Body of pancreas (tissue), 4 donors: ENCODE measurements around the gene DMD. TPM values are rescaled to one million over a fixed set of nuclear protein-coding genes. Genes with fewer than 3 reads are reported as not detected.

Experiments used
- ATAC-seq: fragments of 150-250 bp; one replicate; pipeline ENCODE4 v1.9.1; 2016
- DNase-seq, 4 donors: peaks; one replicate each; pipeline ENCODE4 v3.0.0-alpha.2; 2019
- H3K27ac ChIP-seq, 4 donors: fragments of 200-600 bp; sonication (generic); 1 replicate in 3 of 4; 2 replicates in 1 of 4; pipeline versions ENCODE4 v1.5.1 to v1.6.1; 2016 to 2019; ENCODE audit warnings: mild to moderate bottlenecking in 1 of 4, mixed read lengths in 1 of 4, moderate library complexity in 1 of 4
- H3K27me3 ChIP-seq, 2 donors: fragments of 200-600 bp; sonication (generic); one replicate each; pipeline ENCODE4 v1.6.0; 2016; ENCODE audit warnings: mild to moderate bottlenecking in 1 of 2
- H3K36me3 ChIP-seq, 2 donors: fragments of 200-600 bp; sonication (generic); replicated peaks in 1 of 2; 2 replicates each; pipeline ENCODE4 v1.5.1; 2016; ENCODE audit warnings: low read depth in 2 of 2; ENCODE audit not compliant: insufficient read depth in 1 of 2
- H3K4me1 ChIP-seq: fragments of 200-600 bp; sonication (generic); one replicate; pipeline ENCODE4 v1.6.0; 2016
- H3K4me3 ChIP-seq, 2 donors: fragments of 200-600 bp; sonication (generic); 1 replicate in 1 of 2; 2 replicates in 1 of 2; pipeline ENCODE4 v1.5.1; 2016 to 2019
- H3K9me3 ChIP-seq, 3 donors: fragments of 200-600 bp; sonication (generic); 1 replicate in 2 of 3; 2 replicates in 1 of 3; pipeline ENCODE4 v1.5.1; 2016
- POLR2A ChIP-seq, 3 donors: fragments of 450-650 bp; IDR thresholded peaks; one replicate each; pipeline ENCODE4 v1.6.1; 2016; ENCODE audit warnings: antibody characterized with exemption in 3 of 3, mild to moderate bottlenecking in 2 of 3
- WGBS, 2 donors: methylation state at CpG; one replicate each; pipeline ENCODE4 v1.1.5; 2017; 5-methylcytosine and 5-hydroxymethylcytosine counted together
- intact Hi-C: fragments of 100-400 bp; cut with DNase I; formaldehyde crosslinking; loops from one replicate; pipeline ENCODE4 v1.15.1; 2023
- total RNA-seq, 2 donors: library from RNA; depleted of rRNA; stranded (reverse); fragments of >200 nt; gene quantifications; one replicate each; pipeline ENCODE4 v1.1.0, GENCODE V29; 2016
- TF ChIP-seq, protein P1 (sequence below), 7 experiments: fragments of 450-650 bp in 4 of 7; fragments of 200-600 bp in 3 of 7; sonication (generic) in 3 of 7; IDR thresholded peaks; one replicate each; pipeline ENCODE4 v1.5.1; 2016 to 2019; ENCODE audit warnings: antibody characterized with exemption in 7 of 7

DMD gene
- total RNA-seq, 2 donors from 2014 or later = 28.5 to 38.6 TPM

DNA sequence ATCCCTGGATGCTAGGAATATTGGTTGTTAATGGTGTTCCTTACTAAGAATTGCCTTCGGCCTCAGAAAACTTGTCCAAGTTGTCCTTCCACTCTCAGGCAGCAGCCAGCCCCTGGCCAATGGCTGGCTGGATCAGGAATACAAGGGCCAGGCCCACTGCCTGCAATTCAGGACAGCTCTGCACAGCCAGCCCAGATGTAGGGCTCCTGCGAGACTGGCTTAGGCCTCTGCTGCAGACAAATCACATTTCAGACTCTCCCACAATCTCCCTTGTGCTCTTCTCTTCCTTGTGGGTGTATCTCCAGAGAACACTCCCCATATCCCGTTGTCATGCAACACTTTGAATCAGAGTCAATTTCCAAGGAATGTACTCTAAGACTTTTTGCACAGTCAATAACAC is 1391.9 kb downstream of the DMD start:
- Histone ChIP-seq H3K9me3 (no peaks in the 10 kb centered on the region), H3K27ac (no peak overlapping the region), H3K27me3 (no peaks in the 10 kb centered on the region), H3K36me3 (no peaks in the 10 kb centered on the region), H3K4me1 (no peaks in the 10 kb centered on the region), H3K4me3 (no peak overlapping the region)
- WGBS, 2 donors = 72 to 73% methylated on average over 2 to 3 of the region's 3 CpGs
- no peak for DNase-seq
- intact Hi-C loops = no loop called here
- TF ChIP-seq, protein P1, sequence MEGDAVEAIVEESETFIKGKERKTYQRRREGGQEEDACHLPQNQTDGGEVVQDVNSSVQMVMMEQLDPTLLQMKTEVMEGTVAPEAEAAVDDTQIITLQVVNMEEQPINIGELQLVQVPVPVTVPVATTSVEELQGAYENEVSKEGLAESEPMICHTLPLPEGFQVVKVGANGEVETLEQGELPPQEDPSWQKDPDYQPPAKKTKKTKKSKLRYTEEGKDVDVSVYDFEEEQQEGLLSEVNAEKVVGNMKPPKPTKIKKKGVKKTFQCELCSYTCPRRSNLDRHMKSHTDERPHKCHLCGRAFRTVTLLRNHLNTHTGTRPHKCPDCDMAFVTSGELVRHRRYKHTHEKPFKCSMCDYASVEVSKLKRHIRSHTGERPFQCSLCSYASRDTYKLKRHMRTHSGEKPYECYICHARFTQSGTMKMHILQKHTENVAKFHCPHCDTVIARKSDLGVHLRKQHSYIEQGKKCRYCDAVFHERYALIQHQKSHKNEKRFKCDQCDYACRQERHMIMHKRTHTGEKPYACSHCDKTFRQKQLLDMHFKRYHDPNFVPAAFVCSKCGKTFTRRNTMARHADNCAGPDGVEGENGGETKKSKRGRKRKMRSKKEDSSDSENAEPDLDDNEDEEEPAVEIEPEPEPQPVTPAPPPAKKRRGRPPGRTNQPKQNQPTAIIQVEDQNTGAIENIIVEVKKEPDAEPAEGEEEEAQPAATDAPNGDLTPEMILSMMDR (IDR thresholded peaks at IDR 0.05) = no peak
- no peak for TF ChIP-seq POLR2A (IDR thresholded peaks at IDR 0.05)
- no peak for ATAC-seq

DNA sequence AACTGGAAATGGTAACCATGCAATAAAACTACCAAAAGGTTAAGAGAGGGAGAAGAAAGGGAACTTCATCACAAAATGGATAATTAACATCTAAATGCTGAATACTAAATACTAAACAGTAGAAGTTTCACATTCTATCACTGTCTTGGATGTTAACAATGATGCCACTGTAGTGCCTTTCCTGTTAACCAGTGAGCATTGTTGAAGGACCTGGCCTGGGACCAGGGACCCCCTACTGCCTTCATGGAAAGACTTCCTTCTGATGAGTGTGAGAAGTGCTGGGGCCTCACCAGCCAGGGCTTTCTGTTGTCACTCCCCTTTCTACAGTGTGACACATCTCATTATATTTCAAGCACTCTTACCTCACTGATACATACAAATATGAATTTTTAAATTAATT is 1400.2 kb downstream of the DMD start:
- H3K36me3 ChIP-seq = no peaks in the 10 kb centered on the region
- TF ChIP-seq, protein P1 (IDR thresholded peaks at IDR 0.05) = no peak
- no peak for TF ChIP-seq POLR2A (IDR thresholded peaks at IDR 0.05)
- no peak overlapping the region for H3K27ac ChIP-seq
- no peaks in the 10 kb centered on the region for H3K9me3 ChIP-seq
- ATAC-seq (no peak), DNase-seq (no peak)
- H3K4me3 ChIP-seq = no peak overlapping the region
- H3K27me3 ChIP-seq = no peaks in the 10 kb centered on the region
- H3K4me1 ChIP-seq = no peaks in the 10 kb centered on the region
- intact Hi-C loops = no loop called here

DNA sequence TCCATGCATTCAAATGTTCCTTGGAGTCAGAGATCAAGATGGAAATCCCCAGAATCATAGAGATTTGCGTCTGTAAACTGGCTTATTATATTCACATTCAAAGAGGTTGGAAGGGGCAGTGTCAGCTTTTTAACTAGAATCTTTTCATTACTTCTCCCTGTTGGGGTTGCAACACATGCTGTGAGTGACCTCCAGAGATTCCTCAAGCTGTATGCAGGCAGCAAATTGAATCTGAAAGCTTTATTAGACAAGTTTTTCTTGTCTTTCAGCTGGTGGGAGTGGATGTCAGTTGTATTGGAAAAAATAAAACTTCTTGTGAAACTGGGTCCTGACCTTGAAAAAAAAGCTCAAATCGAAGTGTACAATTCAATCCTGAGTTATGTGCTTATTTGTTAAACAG is 1403.0 kb downstream of the DMD start:
- no peak for DNase-seq
- WGBS, 2 donors = 28 to 37% methylated on average over 2 of the region's 2 CpGs
- intact Hi-C loops = no loop called here

DNA sequence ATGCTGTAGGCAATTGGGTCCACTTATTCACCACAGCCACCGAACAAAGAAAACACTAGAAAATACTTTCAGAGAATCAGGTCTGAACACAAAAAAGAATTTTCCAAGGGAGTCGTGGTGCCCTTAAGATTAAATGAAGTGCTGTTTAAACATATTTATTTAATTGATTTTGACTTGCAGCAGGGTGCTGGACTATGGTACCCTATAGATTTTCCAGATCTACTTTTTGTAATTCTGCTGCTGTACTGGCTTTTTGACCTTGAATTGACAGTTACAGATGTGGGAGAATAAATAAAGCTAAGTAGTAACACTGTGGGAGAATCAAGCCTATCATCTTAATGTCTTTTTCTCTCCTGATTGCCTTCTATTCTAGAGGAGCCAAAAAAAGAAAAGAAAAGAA is 1404.2 kb downstream of the DMD start:
- H3K27ac ChIP-seq = no peak overlapping the region
- DNase-seq (no peak), ATAC-seq (no peak)
- H3K36me3 ChIP-seq = no peaks in the 10 kb centered on the region
- intact Hi-C loops = no loop called here
- no peaks in the 10 kb centered on the region for H3K9me3 ChIP-seq
- H3K4me3 ChIP-seq = no peak overlapping the region
- WGBS, 2 donors = 13 to 33% methylated on average over 2 of the region's 2 CpGs
- H3K27me3 ChIP-seq = no peaks in the 10 kb centered on the region
- H3K4me1 ChIP-seq = no peaks in the 10 kb centered on the region
- no peak for TF ChIP-seq POLR2A (IDR thresholded peaks at IDR 0.05)
- TF ChIP-seq, protein P1 (IDR thresholded peaks at IDR 0.05) = no peak

More for the DNA sequence above, 1403.0 kb downstream of the DMD start:
- Histone ChIP-seq H3K27me3 (no peaks in the 10 kb centered on the region), H3K27ac (no peak overlapping the region), H3K4me3 (no peak overlapping the region), H3K4me1 (no peaks in the 10 kb centered on the region), H3K9me3 (no peaks in the 10 kb centered on the region), H3K36me3 (no peaks in the 10 kb centered on the region)
- TF ChIP-seq POLR2A (IDR thresholded peaks at IDR 0.05) = no peak
- TF ChIP-seq, protein P1 (IDR thresholded peaks at IDR 0.05) = no peak
- no peak for ATAC-seq

DNA sequence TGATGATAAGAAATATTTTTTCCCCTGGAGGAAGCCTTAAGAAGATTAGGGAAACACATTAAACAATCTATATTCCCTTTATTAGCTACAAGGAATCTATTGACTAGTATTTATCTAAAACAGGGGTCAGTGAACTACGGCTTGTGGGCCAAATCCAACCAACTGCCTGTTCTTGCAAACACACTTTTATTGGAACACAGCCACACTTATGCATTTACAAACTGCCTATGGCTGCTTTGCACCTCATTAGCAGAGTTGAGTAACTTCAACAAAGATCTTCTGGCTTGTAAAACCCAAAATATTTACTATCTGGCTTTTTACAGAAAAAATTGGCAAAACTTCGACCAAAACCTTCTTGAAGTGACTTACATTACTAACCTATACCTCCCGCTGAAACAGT is 1405.6 kb downstream of the DMD start:
- Histone ChIP-seq H3K27ac (no peak overlapping the region), H3K27me3 (no peaks in the 10 kb centered on the region), H3K36me3 (no peaks in the 10 kb centered on the region), H3K4me1 (no peaks in the 10 kb centered on the region), H3K4me3 (no peak overlapping the region), H3K9me3 (no peaks in the 10 kb centered on the region)
- TF ChIP-seq, protein P1 (IDR thresholded peaks at IDR 0.05) = no peak
- TF ChIP-seq POLR2A (IDR thresholded peaks at IDR 0.05) = no peak
- intact Hi-C loops = no loop called here
- WGBS, 2 donors = 64 to 75% methylated on average over 3 of the region's 3 CpGs
- no peak for ATAC-seq
- DNase-seq = no peak
